Left kidney (tissue), 2 donors: ENCODE measurements around the gene TNNT1. TPM values are rescaled to one million over a fixed set of nuclear protein-coding genes. Genes with fewer than 3 reads are reported as not detected.
"Not testable (repeated sequence)": the region's sequence is repeated elsewhere in the genome, so short reads cannot be mapped to it uniquely, and the experiment has no call there.

Experiments
- DNase-seq: peaks from one replicate; pipeline ENCODE4 v3.0.0-alpha.2; 2013
- polyA plus RNA-seq: library from polyadenylated mRNA; unstranded; fragments of 120-200 nt; gene quantifications from one replicate; pipeline ENCODE4 v1.2.1, GENCODE V29; 2013; ENCODE audit not compliant: insufficient read length

Gene TNNT1
- polyA plus RNA-seq, 1 donor: 3.8 TPM

- DNase-seq: no peak
Measured at GRCh38 chr19:55111238-55111831, 37.7 kb downstream of the TNNT1 start.

GRCh38 chr19:55109527-55110291, 39.3 kb downstream of the TNNT1 start:
- no peak for DNase-seq

DNA sequence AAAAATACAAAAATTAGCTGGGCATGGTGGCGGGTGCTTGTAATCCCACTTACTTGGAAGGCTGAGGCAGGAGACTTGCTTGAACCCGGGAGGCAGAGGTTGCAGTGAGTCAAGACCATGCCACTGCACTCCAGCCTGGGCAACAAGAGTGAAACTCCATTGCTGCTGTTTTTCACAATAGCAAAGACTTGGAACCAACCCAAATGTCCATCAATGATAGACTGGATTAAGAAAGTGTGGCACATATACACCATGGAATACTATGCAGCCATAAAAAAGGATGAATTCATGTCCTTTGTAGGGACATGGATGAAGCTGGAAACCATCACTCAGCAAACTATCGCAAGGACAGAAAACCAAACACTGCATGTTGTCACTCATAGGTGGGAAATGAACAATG, 41.8 kb downstream of the TNNT1 start:
- not testable (repeated sequence) for DNase-seq

- DNase-seq: no peak
Measured at GRCh38 chr19:55106591-55106990, 42.4 kb downstream of the TNNT1 start.

GRCh38 chr19:55105237-55105636, 43.8 kb downstream of the TNNT1 start:
- no peak for DNase-seq

DNA sequence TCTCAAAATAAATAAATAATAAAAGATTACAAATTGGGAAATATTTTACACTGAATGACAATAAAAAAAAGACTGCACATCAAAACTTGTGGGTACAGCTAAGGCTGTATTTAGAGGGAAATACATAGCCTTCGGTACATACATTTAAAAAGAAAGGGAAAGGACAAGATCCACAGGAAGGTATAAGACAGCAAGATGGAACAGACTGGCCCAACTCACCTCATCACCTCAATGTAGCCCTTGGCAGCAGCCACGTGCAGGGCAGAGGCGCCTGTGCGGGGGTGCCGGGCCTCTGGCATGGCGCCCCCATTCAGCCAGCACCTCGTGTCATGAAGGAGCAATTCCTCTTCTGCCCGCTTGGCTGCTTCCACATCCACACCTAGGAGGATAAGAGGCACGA, 45.8 kb downstream of the TNNT1 start:
- DNase-seq: no peak

- DNase-seq: no peak
Measured at GRCh38 chr19:55101261-55101660, 47.7 kb downstream of the TNNT1 start.

GRCh38 chr19:55099557-55100506, 49.2 kb downstream of the TNNT1 start:
- no peak for DNase-seq

- no peak for DNase-seq
Measured at GRCh38 chr19:55098716-55099556, 50.1 kb downstream of the TNNT1 start.

GRCh38 chr19:55097864-55098715, 50.9 kb downstream of the TNNT1 start:
- DNase-seq: no peak

- no peak for DNase-seq
Measured at GRCh38 chr19:55096061-55096701, 52.8 kb downstream of the TNNT1 start.

DNA sequence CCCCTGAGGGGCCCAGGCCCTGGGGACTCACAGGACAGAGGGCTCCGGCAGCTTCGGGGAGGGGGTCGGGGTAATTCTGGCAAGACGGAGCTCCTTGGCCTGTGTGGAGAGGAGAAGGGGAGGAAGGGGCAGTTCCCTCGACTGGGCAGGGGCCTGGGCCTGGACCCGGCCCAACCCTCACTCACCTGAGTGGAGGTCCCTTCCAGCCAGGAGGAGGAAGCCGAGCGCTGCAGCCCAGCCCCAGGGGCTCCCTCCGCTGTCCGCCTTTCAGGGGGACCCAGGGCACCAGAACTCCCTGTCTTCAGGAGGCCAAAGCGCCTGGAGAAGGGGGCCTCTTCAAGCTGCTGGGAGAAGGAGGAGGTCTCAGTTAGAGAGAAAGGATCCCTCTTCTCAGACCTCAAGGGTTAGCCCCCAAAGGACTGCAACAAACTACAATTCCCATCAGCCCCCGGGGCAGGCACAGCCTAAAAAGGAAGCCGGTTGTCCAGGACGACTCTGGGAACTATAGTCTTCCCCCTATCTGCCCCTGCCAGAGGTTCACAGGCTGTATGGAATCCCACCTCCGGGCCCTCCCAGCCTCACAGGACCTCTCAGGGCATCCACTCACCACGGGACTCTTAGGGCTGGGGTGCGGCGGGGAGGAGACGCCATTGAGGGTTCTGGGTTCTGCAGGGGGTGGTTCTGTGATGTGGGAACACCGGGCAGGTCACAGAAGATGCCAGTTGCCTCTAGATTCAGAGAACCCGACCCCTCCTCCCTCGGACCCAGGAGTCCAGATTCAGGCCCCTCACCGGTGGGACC, 53.5 kb downstream of the TNNT1 start:
- no peak for DNase-seq

- DNase-seq: no peak
Measured at GRCh38 chr19:55094456-55095259, 54.3 kb downstream of the TNNT1 start.

DNA sequence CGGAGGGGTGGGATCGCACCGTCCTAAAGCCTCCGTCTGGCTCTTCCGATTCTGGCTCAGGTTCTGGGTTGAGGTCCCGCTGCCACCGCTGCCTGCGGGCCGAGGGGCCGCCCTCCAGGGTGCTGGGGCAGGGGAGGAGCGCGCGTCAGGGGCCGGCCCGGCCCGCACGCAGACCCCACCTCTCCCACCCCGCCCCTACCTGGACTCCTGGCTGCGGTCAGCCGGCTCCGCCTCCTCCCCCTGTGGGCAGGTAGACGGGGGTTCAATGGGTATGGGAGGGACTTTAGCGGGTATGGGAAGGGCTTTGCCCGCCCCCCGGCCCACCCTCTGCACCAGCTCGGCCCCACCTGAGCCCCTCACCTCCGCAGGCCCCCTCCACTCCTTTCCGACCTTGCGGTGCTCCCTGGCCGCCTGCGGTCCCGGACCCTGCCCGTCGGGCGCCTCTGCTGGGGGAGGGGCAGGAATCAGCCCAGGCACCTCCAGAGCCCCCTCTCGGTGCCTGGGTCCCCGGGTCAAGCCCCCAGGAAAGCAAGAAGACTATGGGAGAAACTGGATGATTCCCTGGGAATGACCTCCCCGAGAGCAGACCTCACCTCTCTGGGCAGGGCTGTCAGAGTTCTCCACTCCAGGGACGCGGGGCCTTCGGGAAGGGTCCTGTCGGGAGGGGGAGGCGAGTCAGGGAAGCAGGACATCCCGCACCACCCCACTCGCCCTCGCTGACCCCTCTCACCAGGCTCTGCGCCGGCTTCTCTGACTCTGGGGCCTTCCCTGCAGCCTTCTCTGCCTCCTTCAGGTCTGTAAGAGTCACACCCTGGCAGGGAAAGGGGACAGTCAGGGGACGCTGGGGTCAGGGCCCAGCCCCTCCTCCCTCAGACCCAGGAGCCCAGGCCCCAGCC, 56.3 kb downstream of the TNNT1 start:
- no peak for DNase-seq

- no peak for DNase-seq
Measured at GRCh38 chr19:55091955-55092354, 57.1 kb downstream of the TNNT1 start.

GRCh38 chr19:55091126-55091910, 57.7 kb downstream of the TNNT1 start:
- no peak for DNase-seq

- no peak for DNase-seq
Measured at GRCh38 chr19:55090564-55090963, 58.4 kb downstream of the TNNT1 start.
